SK-N-SH (cell line): Measurements from ENCODE around the gene GRK3. TPM values are rescaled to one million over a fixed set of nuclear protein-coding genes. Genes with fewer than 3 reads are reported as not detected.

Experiments
- CTCF ChIA-PET: fragments of 300-600, 350-600 bp; formaldehyde crosslinking; extraction: SDS; loops from one replicate; lab custom pipeline; 2021; lab: Yijun Ruan, JAX
- POLR2A ChIA-PET: fragments of 350-600 bp; sonication (Branson Sonifier 250); formaldehyde crosslinking; extraction: SDS; loops from one replicate; lab custom pipeline; 2020; ENCODE audit warnings: antibody characterized with exemption, inconsistent platforms; lab: Yijun Ruan, JAX
- DNase-seq: peaks from one replicate; pipeline ENCODE4 v3.0.0; 2012
- H2AFZ ChIP-seq: fragments of 200-600 bp; sonication (generic); 2 replicates; pipeline ENCODE4 v1.8.1; 2016; ENCODE audit warnings: antibody characterized with exemption, mild to moderate bottlenecking, low read depth
- H3F3A ChIP-seq: fragments of 200-600 bp; sonication (generic); replicated peaks from 2 replicates; pipeline ENCODE3; 2016; ENCODE audit warnings: antibody characterized with exemption, mild to moderate bottlenecking; ENCODE audit not compliant: insufficient read depth
- H3K27ac ChIP-seq, 2 experiments: fragments of 200-500 bp in 1 of 2; fragments of 200-600 bp in 1 of 2; sonication (Bioruptor generic) in 1 of 2; sonication (generic), shearing (Covaris generic) in 1 of 2; 2 replicates each; pipeline versions ENCODE4 v1.5.1 to v1.6.1; 2014 to 2016; ENCODE audit warnings: low read depth in 2 of 2, inconsistent platforms in 1 of 2, low read length in 1 of 2, mild to moderate bottlenecking in 1 of 2, mixed read lengths in 1 of 2
- H3K27me3 ChIP-seq: fragments of 200-600 bp; sonication (generic), shearing (Covaris generic); 2 replicates; pipeline ENCODE4 v1.6.1; 2016; ENCODE audit warnings: mixed run types; ENCODE audit not compliant: insufficient read depth
- H3K36me3 ChIP-seq, 2 experiments: fragments of 200-500 bp in 1 of 2; fragments of 200-600 bp in 1 of 2; sonication (Bioruptor generic) in 1 of 2; sonication (generic) in 1 of 2; replicated peaks in 1 of 2; 2 replicates each; pipeline versions ENCODE3 to v1.5.1; 2014 to 2016; ENCODE audit warnings: low read length in 1 of 2, mild to moderate bottlenecking in 1 of 2; ENCODE audit not compliant: insufficient read depth in 2 of 2, control insufficient read depth in 1 of 2
- H3K4me1 ChIP-seq, 2 experiments: fragments of 200-500 bp in 1 of 2; fragments of 200-600 bp in 1 of 2; sonication (Bioruptor generic) in 1 of 2; sonication (generic), shearing (Covaris generic) in 1 of 2; 2 replicates each; pipeline versions ENCODE4 v1.5.1 to v1.6.1; 2014 to 2016; ENCODE audit warnings: low read depth in 1 of 2, low read length in 1 of 2, mixed run types in 1 of 2; ENCODE audit not compliant: insufficient read depth in 2 of 2, control insufficient read depth in 1 of 2
- H3K4me2 ChIP-seq: fragments of 200-600 bp; sonication (generic), shearing (Covaris generic); 2 replicates; pipeline ENCODE4 v1.6.1; 2017; ENCODE audit warnings: mixed run types
- H3K4me3 ChIP-seq, 2 experiments: fragments of 200-500 bp in 1 of 2; fragments of 200-600 bp in 1 of 2; sonication (Bioruptor generic) in 1 of 2; sonication (generic), shearing (Covaris generic) in 1 of 2; 2 replicates each; pipeline versions ENCODE4 v1.5.1 to v1.8.1; 2014 to 2016; ENCODE audit warnings: low read depth in 2 of 2, inconsistent platforms in 1 of 2, low read length in 1 of 2, mild to moderate bottlenecking in 1 of 2, mixed read lengths in 1 of 2, moderate library complexity in 1 of 2
- H3K79me2 ChIP-seq: fragments of 200-600 bp; sonication (generic); 2 replicates; pipeline ENCODE4 v1.8.1; 2017; ENCODE audit warnings: mild to moderate bottlenecking; ENCODE audit not compliant: insufficient read depth
- H3K9ac ChIP-seq: fragments of 200-600 bp; sonication (generic); 2 replicates; pipeline ENCODE4 v1.6.1; 2017; ENCODE audit warnings: mixed run types
- H3K9me2 ChIP-seq: fragments of 200-600 bp; sonication (generic); 2 replicates; pipeline ENCODE4 v1.6.1; 2017; ENCODE audit warnings: mixed run types
- H3K9me3 ChIP-seq: fragments of 200-600 bp; sonication (generic); 2 replicates; pipeline ENCODE4 v1.6.1; 2017; ENCODE audit warnings: mixed run types, mild to moderate bottlenecking, moderate library complexity
- H4K20me1 ChIP-seq: fragments of 200-600 bp; sonication (generic); 2 replicates; pipeline ENCODE4 v1.6.1; 2017; ENCODE audit warnings: mild to moderate bottlenecking, mixed run types; ENCODE audit not compliant: insufficient read depth
- CHD2 ChIP-seq: fragments of 150-350 bp; IDR thresholded peaks from 2 replicates; pipeline ENCODE4 v1.6.1; 2018; ENCODE audit warnings: low read length; ENCODE audit not compliant: partially characterized antibody
- EP300 ChIP-seq, 2 experiments: IDR thresholded peaks; 2 replicates each; pipeline versions ENCODE4 v1.4.0 to v1.6.1; 2012; ENCODE audit warnings: borderline replicate concordance in 1 of 2, low read depth in 1 of 2, low read length in 1 of 2
- FOSL2 ChIP-seq: IDR thresholded peaks from 2 replicates; pipeline ENCODE4 v1.4.0; 2012; ENCODE audit warnings: low read depth, mild to moderate bottlenecking, moderate library complexity, borderline replicate concordance
- FOXM1 ChIP-seq: IDR thresholded peaks from 2 replicates; pipeline ENCODE4 v1.4.0; 2012; ENCODE audit warnings: low read depth, mild to moderate bottlenecking
- GATA2 ChIP-seq: sonication (generic); formaldehyde crosslinking; IDR thresholded peaks from 2 replicates; pipeline ENCODE4 v1.5.0; 2020; ENCODE audit warnings: mild to moderate bottlenecking, missing genetic modification reagents
- MEF2A ChIP-seq: IDR thresholded peaks from 2 replicates; pipeline ENCODE4 v1.4.0; 2012; ENCODE audit warnings: low read depth, borderline replicate concordance
- MXI1 ChIP-seq: IDR thresholded peaks from 2 replicates; pipeline ENCODE4 v1.6.1; 2012; ENCODE audit warnings: mild to moderate bottlenecking, low read depth, low read length, improper control_type of control experiment
- NRF1 ChIP-seq: IDR thresholded peaks from 2 replicates; pipeline ENCODE4 v1.6.1; 2012; ENCODE audit warnings: low read depth, mild to moderate bottlenecking, low read length
- RCOR1 ChIP-seq: fragments of 150-350 bp; IDR thresholded peaks from 2 replicates; pipeline ENCODE4 v1.6.1; 2017; ENCODE audit warnings: antibody characterized with exemption, low read length
- RXRA ChIP-seq: IDR thresholded peaks from 2 replicates; pipeline ENCODE4 v1.4.0; 2012; ENCODE audit warnings: low read depth, mild to moderate bottlenecking, borderline replicate concordance
- SIN3A ChIP-seq: IDR thresholded peaks from 2 replicates; pipeline ENCODE4 v1.6.1; 2012; ENCODE audit warnings: low read depth, mild to moderate bottlenecking, low read length, moderate library complexity, borderline replicate concordance
- SMC3 ChIP-seq: IDR thresholded peaks from 2 replicates; pipeline ENCODE4 v1.6.1; 2012; ENCODE audit warnings: low read depth, low read length, improper control_type of control experiment
- TEAD4 ChIP-seq: IDR thresholded peaks from 2 replicates; pipeline ENCODE4 v1.4.0; 2012; ENCODE audit warnings: mild to moderate bottlenecking, borderline replicate concordance; ENCODE audit not compliant: insufficient read depth
- YY1 ChIP-seq: IDR thresholded peaks from 2 replicates; pipeline ENCODE4 v1.4.0; 2012; ENCODE audit warnings: low read depth, mild to moderate bottlenecking
- WGBS: methylation state at CpG from one replicate; pipeline ENCODE4 v1.1.6; 2017; ENCODE audit warnings: low lambda C conversion rate; 5-methylcytosine and 5-hydroxymethylcytosine counted together
- polyA plus RNA-seq, 3 experiments: library from polyadenylated mRNA; depleted of rRNA; stranded (reverse); fragments of >200 nt; gene quantifications; 2 replicates each; pipeline ENCODE4 v1.2.3, GENCODE V29; 2012
- TF ChIP-seq, protein P1 (sequence below): fragments of 200-600 bp; sonication (generic); IDR thresholded peaks from 2 replicates; pipeline ENCODE4 v1.6.1; 2017; ENCODE audit warnings: antibody characterized with exemption, mild to moderate bottlenecking, moderate library complexity
- TF ChIP-seq, protein P2 (sequence below): IDR thresholded peaks from 2 replicates; pipeline ENCODE4 v1.6.1; 2012; ENCODE audit warnings: mild to moderate bottlenecking, low read depth, low read length, moderate library complexity
- TF ChIP-seq, protein P3 (sequence below): IDR thresholded peaks from 2 replicates; pipeline ENCODE4; 2012
- TF ChIP-seq, protein P4 (sequence below): fragments of 150-350 bp; IDR thresholded peaks from 2 replicates; pipeline ENCODE4 v1.6.1; 2017; ENCODE audit warnings: antibody characterized with exemption, low read length, low read depth, borderline replicate concordance
- TF ChIP-seq, protein P5 (sequence below): IDR thresholded peaks from 2 replicates; pipeline ENCODE4 v1.4.0; 2012; ENCODE audit warnings: low read depth, borderline replicate concordance

The GRK3 gene
- polyA plus RNA-seq, 1 of the 3 experiments (the other 2 are of a cell fraction), result 1.3 TPM

DNA sequence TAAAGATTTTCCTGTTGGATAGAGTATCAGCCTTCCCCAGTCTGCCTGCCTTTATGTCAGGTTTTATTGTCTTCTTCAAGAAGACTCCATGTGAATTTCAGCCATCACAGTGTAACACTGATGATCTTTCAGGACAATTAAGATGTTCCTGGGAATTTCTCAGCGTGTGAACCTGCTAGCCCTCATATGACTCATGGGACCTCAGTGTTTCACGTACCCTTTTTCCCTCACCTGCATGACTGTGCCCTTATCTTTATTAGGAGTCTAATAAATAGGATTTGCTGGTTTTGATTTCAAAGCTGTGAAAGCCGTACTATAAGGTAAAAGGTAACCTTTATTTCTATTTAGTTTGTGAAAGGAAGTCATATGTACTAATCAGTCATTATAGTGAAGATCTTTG, 95.9 kb downstream of the GRK3 start:
- POLR2A ChIA-PET, result no interaction called here
- Histone ChIP-seq H3K9me3 (no peaks in the 10 kb centered on the region), H3K4me3 (no peak overlapping the region), H3K9ac (no peak overlapping the region), H3K36me3 (peaks cover 0 to 5% of the 10 kb centered on the region in 2 experiments), H3K9me2 (no peaks in the 10 kb centered on the region), H3K4me1 (peaks cover 0 to 14% of the 10 kb centered on the region in 2 experiments; a peak in 2 of 4 replicates), H3K27me3 (no peaks in the 10 kb centered on the region)
- no peak for TF ChIP-seq CHD2
- TF ChIP-seq, protein P1, sequence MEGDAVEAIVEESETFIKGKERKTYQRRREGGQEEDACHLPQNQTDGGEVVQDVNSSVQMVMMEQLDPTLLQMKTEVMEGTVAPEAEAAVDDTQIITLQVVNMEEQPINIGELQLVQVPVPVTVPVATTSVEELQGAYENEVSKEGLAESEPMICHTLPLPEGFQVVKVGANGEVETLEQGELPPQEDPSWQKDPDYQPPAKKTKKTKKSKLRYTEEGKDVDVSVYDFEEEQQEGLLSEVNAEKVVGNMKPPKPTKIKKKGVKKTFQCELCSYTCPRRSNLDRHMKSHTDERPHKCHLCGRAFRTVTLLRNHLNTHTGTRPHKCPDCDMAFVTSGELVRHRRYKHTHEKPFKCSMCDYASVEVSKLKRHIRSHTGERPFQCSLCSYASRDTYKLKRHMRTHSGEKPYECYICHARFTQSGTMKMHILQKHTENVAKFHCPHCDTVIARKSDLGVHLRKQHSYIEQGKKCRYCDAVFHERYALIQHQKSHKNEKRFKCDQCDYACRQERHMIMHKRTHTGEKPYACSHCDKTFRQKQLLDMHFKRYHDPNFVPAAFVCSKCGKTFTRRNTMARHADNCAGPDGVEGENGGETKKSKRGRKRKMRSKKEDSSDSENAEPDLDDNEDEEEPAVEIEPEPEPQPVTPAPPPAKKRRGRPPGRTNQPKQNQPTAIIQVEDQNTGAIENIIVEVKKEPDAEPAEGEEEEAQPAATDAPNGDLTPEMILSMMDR, result no peak
- TF ChIP-seq FOSL2, result no peak
- no peak for TF ChIP-seq YY1
- no peak for TF ChIP-seq TEAD4
- no peak for TF ChIP-seq GATA2 (CRISPR knock-in tag)
- TF ChIP-seq, protein P2, sequence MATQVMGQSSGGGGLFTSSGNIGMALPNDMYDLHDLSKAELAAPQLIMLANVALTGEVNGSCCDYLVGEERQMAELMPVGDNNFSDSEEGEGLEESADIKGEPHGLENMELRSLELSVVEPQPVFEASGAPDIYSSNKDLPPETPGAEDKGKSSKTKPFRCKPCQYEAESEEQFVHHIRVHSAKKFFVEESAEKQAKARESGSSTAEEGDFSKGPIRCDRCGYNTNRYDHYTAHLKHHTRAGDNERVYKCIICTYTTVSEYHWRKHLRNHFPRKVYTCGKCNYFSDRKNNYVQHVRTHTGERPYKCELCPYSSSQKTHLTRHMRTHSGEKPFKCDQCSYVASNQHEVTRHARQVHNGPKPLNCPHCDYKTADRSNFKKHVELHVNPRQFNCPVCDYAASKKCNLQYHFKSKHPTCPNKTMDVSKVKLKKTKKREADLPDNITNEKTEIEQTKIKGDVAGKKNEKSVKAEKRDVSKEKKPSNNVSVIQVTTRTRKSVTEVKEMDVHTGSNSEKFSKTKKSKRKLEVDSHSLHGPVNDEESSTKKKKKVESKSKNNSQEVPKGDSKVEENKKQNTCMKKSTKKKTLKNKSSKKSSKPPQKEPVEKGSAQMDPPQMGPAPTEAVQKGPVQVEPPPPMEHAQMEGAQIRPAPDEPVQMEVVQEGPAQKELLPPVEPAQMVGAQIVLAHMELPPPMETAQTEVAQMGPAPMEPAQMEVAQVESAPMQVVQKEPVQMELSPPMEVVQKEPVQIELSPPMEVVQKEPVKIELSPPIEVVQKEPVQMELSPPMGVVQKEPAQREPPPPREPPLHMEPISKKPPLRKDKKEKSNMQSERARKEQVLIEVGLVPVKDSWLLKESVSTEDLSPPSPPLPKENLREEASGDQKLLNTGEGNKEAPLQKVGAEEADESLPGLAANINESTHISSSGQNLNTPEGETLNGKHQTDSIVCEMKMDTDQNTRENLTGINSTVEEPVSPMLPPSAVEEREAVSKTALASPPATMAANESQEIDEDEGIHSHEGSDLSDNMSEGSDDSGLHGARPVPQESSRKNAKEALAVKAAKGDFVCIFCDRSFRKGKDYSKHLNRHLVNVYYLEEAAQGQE, result no peak
- no peak for TF ChIP-seq SIN3A
- no peak for TF ChIP-seq NRF1
- no peak for TF ChIP-seq RXRA
- TF ChIP-seq FOXM1, result no peak
- TF ChIP-seq, protein P3, sequence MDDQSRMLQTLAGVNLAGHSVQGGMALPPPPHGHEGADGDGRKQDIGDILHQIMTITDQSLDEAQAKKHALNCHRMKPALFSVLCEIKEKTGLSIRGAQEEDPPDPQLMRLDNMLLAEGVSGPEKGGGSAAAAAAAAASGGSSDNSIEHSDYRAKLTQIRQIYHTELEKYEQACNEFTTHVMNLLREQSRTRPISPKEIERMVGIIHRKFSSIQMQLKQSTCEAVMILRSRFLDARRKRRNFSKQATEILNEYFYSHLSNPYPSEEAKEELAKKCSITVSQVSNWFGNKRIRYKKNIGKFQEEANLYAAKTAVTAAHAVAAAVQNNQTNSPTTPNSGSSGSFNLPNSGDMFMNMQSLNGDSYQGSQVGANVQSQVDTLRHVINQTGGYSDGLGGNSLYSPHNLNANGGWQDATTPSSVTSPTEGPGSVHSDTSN, result no peak
- no peak for TF ChIP-seq MEF2A
- TF ChIP-seq, protein P4, sequence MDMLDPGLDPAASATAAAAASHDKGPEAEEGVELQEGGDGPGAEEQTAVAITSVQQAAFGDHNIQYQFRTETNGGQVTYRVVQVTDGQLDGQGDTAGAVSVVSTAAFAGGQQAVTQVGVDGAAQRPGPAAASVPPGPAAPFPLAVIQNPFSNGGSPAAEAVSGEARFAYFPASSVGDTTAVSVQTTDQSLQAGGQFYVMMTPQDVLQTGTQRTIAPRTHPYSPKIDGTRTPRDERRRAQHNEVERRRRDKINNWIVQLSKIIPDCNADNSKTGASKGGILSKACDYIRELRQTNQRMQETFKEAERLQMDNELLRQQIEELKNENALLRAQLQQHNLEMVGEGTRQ, result no peak
- TF ChIP-seq, protein P5, sequence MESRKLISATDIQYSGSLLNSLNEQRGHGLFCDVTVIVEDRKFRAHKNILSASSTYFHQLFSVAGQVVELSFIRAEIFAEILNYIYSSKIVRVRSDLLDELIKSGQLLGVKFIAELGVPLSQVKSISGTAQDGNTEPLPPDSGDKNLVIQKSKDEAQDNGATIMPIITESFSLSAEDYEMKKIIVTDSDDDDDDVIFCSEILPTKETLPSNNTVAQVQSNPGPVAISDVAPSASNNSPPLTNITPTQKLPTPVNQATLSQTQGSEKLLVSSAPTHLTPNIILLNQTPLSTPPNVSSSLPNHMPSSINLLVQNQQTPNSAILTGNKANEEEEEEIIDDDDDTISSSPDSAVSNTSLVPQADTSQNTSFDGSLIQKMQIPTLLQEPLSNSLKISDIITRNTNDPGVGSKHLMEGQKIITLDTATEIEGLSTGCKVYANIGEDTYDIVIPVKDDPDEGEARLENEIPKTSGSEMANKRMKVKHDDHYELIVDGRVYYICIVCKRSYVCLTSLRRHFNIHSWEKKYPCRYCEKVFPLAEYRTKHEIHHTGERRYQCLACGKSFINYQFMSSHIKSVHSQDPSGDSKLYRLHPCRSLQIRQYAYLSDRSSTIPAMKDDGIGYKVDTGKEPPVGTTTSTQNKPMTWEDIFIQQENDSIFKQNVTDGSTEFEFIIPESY, result no peak
- TF ChIP-seq EP300 (IDR thresholded peaks at IDR 0.05; ENCODE audit: borderline replicate concordance in 1 of 2, low read depth in 1 of 2, low read length in 1 of 2), result no peak
- no peak for TF ChIP-seq MXI1
- TF ChIP-seq RCOR1, result no peak
- no peak for TF ChIP-seq SMC3
- TF ChIP-seq, all 33 proteins: peak for 0
- Histone ChIP-seq H4K20me1 (no peaks in the 10 kb centered on the region), H3K27ac (peak overlapping the region in 1 of 2 experiments; percentile 81; a peak in 2 of 4 replicates), H2AFZ (no peak overlapping the region), H3K79me2 (no peaks in the 10 kb centered on the region; the same call in 1 of the 2 replicates), H3F3A (no peaks in the 10 kb centered on the region), H3K4me2 (no peak overlapping the region)
- 76% methylated on average over 3 of the region's 3 CpGs for WGBS
- CTCF ChIA-PET, result no interaction called here
- no peak for DNase-seq
